PC-9 (cell line): Measurements from ENCODE around the gene NELFB. TPM values are rescaled to one million over a fixed set of nuclear protein-coding genes. Genes with fewer than 3 reads are reported as not detected.

Experiments used
- BruUV-seq: library from RNA; stranded (reverse); fragments of 400-500 nt; replicated peaks from 2 replicates; lab custom pipeline; 2021; lab: Mats Ljungman, UMichigan
- CTCF ChIA-PET: fragments of 300-600 bp; sonication (Branson Sonifier 250); formaldehyde crosslinking; loops from one replicate; lab custom pipeline; 2022; ENCODE audit warnings: antibody characterized with exemption; lab: Charles Lee
- POLR2A ChIA-PET: fragments of 300-600 bp; sonication (Branson Sonifier 250); formaldehyde crosslinking; loops from one replicate; lab custom pipeline; 2022; ENCODE audit warnings: antibody characterized with exemption; ENCODE audit not compliant: unreplicated experiment; lab: Charles Lee
- DNase-seq, 2 experiments: peaks; one replicate each; pipeline versions ENCODE4 v3.0.0 to v3.0.0-alpha.2; 2015 to 2022; ENCODE audit warnings: mixed read lengths in 1 of 2
- H2AFZ ChIP-seq: fragments of 200-600 bp; sonication (generic); 2 replicates; pipeline ENCODE4 v1.8.1; 2017; ENCODE audit warnings: antibody characterized with exemption
- H3F3A ChIP-seq: fragments of 200-600 bp; sonication (generic); 2 replicates; pipeline ENCODE4 v1.8.1; 2017; ENCODE audit warnings: antibody characterized with exemption, mild to moderate bottlenecking, low read depth; ENCODE audit not compliant: insufficient read depth
- H3K27ac ChIP-seq: fragments of 200-600 bp; sonication (generic); 2 replicates; pipeline ENCODE4 v1.6.1; 2016; ENCODE audit warnings: mixed run types
- H3K27me3 ChIP-seq: fragments of 200-600 bp; sonication (generic); 2 replicates; pipeline ENCODE4 v1.6.1; 2016; ENCODE audit warnings: low read depth, mixed run types; ENCODE audit not compliant: insufficient read depth
- H3K36me3 ChIP-seq: fragments of 200-600 bp; sonication (generic); 2 replicates; pipeline ENCODE4 v1.6.1; 2016; ENCODE audit warnings: low read depth, mixed run types
- H3K4me1 ChIP-seq: fragments of 200-600 bp; sonication (generic); replicated peaks from 2 replicates; pipeline ENCODE4 v1.6.1; 2016; ENCODE audit warnings: mixed run types; ENCODE audit not compliant: insufficient read depth
- H3K4me2 ChIP-seq: fragments of 200-600 bp; sonication (generic); 2 replicates; pipeline ENCODE4 v1.6.1; 2017; ENCODE audit warnings: mixed run types
- H3K4me3 ChIP-seq: fragments of 200-600 bp; sonication (generic); 2 replicates; pipeline ENCODE4 v1.6.1; 2016; ENCODE audit warnings: mixed run types
- H3K79me2 ChIP-seq: fragments of 200-600 bp; sonication (generic); 2 replicates; pipeline ENCODE4 v1.6.1; 2017; ENCODE audit warnings: low read depth, mixed run types
- H3K9me2 ChIP-seq: fragments of 200-600 bp; sonication (generic); 2 replicates; pipeline ENCODE4 v1.8.1; 2017; ENCODE audit warnings: mild to moderate bottlenecking; ENCODE audit not compliant: insufficient read depth
- H3K9me3 ChIP-seq: fragments of 200-600 bp; sonication (generic); 2 replicates; pipeline ENCODE4 v1.8.1; 2016; ENCODE audit warnings: low read depth; ENCODE audit not compliant: insufficient read depth
- H4K20me1 ChIP-seq: fragments of 200-600 bp; sonication (generic); 2 replicates; pipeline ENCODE4 v1.8.1; 2017; ENCODE audit not compliant: insufficient read depth
- CTCF ChIP-seq: fragments of 200-600 bp; sonication (generic); conservative IDR thresholded peaks from 2 replicates; pipeline ENCODE4 v1.6.1; 2017; ENCODE audit warnings: mixed run types, antibody characterized with exemption, mild to moderate bottlenecking, moderate library complexity
- EZH2 ChIP-seq: fragments of 200-600 bp; sonication (generic); IDR thresholded peaks from 2 replicates; pipeline ENCODE4 v1.8.0; 2017; ENCODE audit warnings: antibody characterized with exemption, low read depth
- intact Hi-C: fragments of 100-400 bp; cut with micrococcal nuclease; formaldehyde crosslinking; loops from one replicate; pipeline ENCODE4 v1.10.0; 2022; ENCODE audit not compliant: unreplicated experiment
- total RNA-seq: library from RNA; stranded (reverse); gene quantifications from 2 replicates; pipeline ENCODE4 v1.2.3, GENCODE V29; 2021

The NELFB gene
- total RNA-seq, 1 experiment from 2014 or later, result 94.2 TPM

- CTCF ChIA-PET, result no interaction called here
- Histone ChIP-seq H3F3A (peaks cover 18% of the 10 kb centered on the region; the same call in 1 of the 2 replicates), H3K27me3 (no peaks in the 10 kb centered on the region), H3K9me2 (no peaks in the 10 kb centered on the region), H3K36me3 (no peaks in the 10 kb centered on the region), H3K27ac (no peak overlapping the region), H3K79me2 (no peaks in the 10 kb centered on the region), H4K20me1 (peaks cover 12% of the 10 kb centered on the region; the same call in 1 of the 2 replicates), H3K4me1 (peaks cover 5% of the 10 kb centered on the region), H3K4me2 (no peak overlapping the region), H3K4me3 (no peak overlapping the region), H2AFZ (no peak overlapping the region), H3K9me3 (no peaks in the 10 kb centered on the region)
- DNase-seq, result no peak
- POLR2A ChIA-PET, result no interaction called here
- TF ChIP-seq EZH2 (no peak), CTCF (no peak)
- no TSS peak for BruUV-seq
- intact Hi-C loops, result no loop called here
Measured at GRCh38 chr9:137271696-137272076, 16.6 kb downstream of the NELFB start.

GRCh38 chr9:137272241-137273094, 17.3 kb downstream of the NELFB start:
- H3K27ac ChIP-seq, result no peak overlapping the region
- no peaks in the 10 kb centered on the region for H3K36me3 ChIP-seq
- no peaks in the 10 kb centered on the region for H3K27me3 ChIP-seq
- TF ChIP-seq CTCF (no peak), EZH2 (no peak)
- no peak for DNase-seq
- no peaks in the 10 kb centered on the region for H3K9me3 ChIP-seq
- intact Hi-C loops, result no loop called here
- H4K20me1 ChIP-seq, result peaks cover 12% of the 10 kb centered on the region; the same call in 1 of the 2 replicates
- peaks cover 12% of the 10 kb centered on the region for H3K4me1 ChIP-seq
- H3K4me2 ChIP-seq, result no peak overlapping the region
- H3K9me2 ChIP-seq, result no peaks in the 10 kb centered on the region
- peaks cover 24% of the 10 kb centered on the region for H3F3A ChIP-seq
- no TSS peak for BruUV-seq
- H3K4me3 ChIP-seq, result no peak overlapping the region
- ChIA-PET POLR2A (no interaction called here), CTCF (interaction anchor here (0.5 to 0.6 kb wide), 2 partner anchors 12 to 139 kb away, joined by 3 to 6 read pairs; no protein-coding TSS in a partner anchor)
- no peak overlapping the region for H2AFZ ChIP-seq
- no peaks in the 10 kb centered on the region for H3K79me2 ChIP-seq

- peaks cover 24% of the 10 kb centered on the region for H3F3A ChIP-seq
- no peak overlapping the region for H2AFZ ChIP-seq
- peaks cover 12% of the 10 kb centered on the region; the same call in 1 of the 2 replicates for H4K20me1 ChIP-seq
- H3K27me3 ChIP-seq, result no peaks in the 10 kb centered on the region
- intact Hi-C loops, result no loop called here
- no peak overlapping the region for H3K4me3 ChIP-seq
- TSS peak; percentile 5 for BruUV-seq
- H3K9me2 ChIP-seq, result no peaks in the 10 kb centered on the region
- TF ChIP-seq CTCF (no peak), EZH2 (no peak)
- ChIA-PET CTCF (no interaction called here), POLR2A (no interaction called here)
- no peaks in the 10 kb centered on the region for H3K36me3 ChIP-seq
- H3K9me3 ChIP-seq, result no peaks in the 10 kb centered on the region
- no peak overlapping the region for H3K27ac ChIP-seq
- no peak overlapping the region for H3K4me2 ChIP-seq
- H3K79me2 ChIP-seq, result peaks cover 3% of the 10 kb centered on the region; the same call in 1 of the 2 replicates
- H3K4me1 ChIP-seq, result peaks cover 12% of the 10 kb centered on the region
- DNase-seq, result no peak
Measured at GRCh38 chr9:137273095-137273490, 18.0 kb downstream of the NELFB start.
